ENCODE measurements around the gene OLA1. TPM values are rescaled to one million over a fixed set of nuclear protein-coding genes. Genes with fewer than 3 reads are reported as not detected.

OLA1 gene
- total RNA-seq, 1 experiment from 2014 or later: 134 TPM

GRCh38 chr2:174205562-174205961 is 42.8 kb downstream of the OLA1 start:
- Histone ChIP-seq H3K9me2 (replicated peaks; ENCODE audit: insufficient read depth, low read length) (no peaks in the 10 kb centered on the region), H3K79me2 (ENCODE audit: low read length) (peaks cover 93% of the 10 kb centered on the region), H2AFZ (ENCODE audit: low read length) (no peak overlapping the region), H3K9me3 (ENCODE audit: low read length) (no peaks in the 10 kb centered on the region), H3K27me3 (ENCODE audit: low read length) (no peaks in the 10 kb centered on the region), H3K36me3 (ENCODE audit: insufficient read depth, low read length) (peaks cover 4% of the 10 kb centered on the region; the same call in 1 of the 2 replicates), H3K27ac (ENCODE audit: low read length) (no peak overlapping the region), H3K4me3 (ENCODE audit: low read length) (no peak overlapping the region), H4K20me1 (ENCODE audit: insufficient read depth, low read depth, low read length) (no peaks in the 10 kb centered on the region), H3K4me2 (ENCODE audit: low read depth, low read length, poor library complexity, severe bottlenecking) (no peak overlapping the region), H3K4me1 (ENCODE audit: low read length) (no peaks in the 10 kb centered on the region), H3K9ac (ENCODE audit: low read length) (no peak overlapping the region)
- no peak for DNase-seq

DNA sequence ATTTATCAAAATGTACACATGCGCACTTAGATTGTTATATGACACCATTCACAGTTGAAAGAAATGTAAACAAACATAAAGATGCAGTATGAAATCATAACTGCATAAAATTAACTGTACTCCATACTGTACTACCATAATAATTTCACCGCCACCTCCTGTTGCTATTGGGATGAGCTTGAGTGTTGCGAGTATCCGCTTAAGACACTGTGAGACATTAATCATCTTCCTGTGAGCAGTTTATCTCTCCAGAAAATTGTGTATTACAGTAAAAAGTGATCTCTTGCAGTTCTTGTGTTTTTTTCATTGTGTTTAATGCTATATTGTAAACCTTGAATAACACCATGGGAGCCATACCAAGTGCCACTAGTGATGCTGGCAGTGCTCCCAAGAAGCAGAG is 46.1 kb downstream of the OLA1 start:
- Histone ChIP-seq H3K79me2 (ENCODE audit: low read length) (peaks cover 94% of the 10 kb centered on the region), H3K9me3 (ENCODE audit: low read length) (no peaks in the 10 kb centered on the region), H3K9ac (ENCODE audit: low read length) (no peak overlapping the region), H4K20me1 (ENCODE audit: insufficient read depth, low read depth, low read length) (no peaks in the 10 kb centered on the region), H3K36me3 (ENCODE audit: insufficient read depth, low read length) (no peaks in the 10 kb centered on the region), H3K27ac (ENCODE audit: low read length) (no peak overlapping the region), H3K4me2 (ENCODE audit: low read depth, low read length, poor library complexity, severe bottlenecking) (no peak overlapping the region), H3K4me1 (ENCODE audit: low read length) (peaks cover 15% of the 10 kb centered on the region), H3K9me2 (replicated peaks; ENCODE audit: insufficient read depth, low read length) (no peaks in the 10 kb centered on the region), H3K27me3 (ENCODE audit: low read length) (no peaks in the 10 kb centered on the region), H3K4me3 (ENCODE audit: low read length) (no peak overlapping the region), H2AFZ (ENCODE audit: low read length) (no peak overlapping the region)
- no peak for DNase-seq

DNA sequence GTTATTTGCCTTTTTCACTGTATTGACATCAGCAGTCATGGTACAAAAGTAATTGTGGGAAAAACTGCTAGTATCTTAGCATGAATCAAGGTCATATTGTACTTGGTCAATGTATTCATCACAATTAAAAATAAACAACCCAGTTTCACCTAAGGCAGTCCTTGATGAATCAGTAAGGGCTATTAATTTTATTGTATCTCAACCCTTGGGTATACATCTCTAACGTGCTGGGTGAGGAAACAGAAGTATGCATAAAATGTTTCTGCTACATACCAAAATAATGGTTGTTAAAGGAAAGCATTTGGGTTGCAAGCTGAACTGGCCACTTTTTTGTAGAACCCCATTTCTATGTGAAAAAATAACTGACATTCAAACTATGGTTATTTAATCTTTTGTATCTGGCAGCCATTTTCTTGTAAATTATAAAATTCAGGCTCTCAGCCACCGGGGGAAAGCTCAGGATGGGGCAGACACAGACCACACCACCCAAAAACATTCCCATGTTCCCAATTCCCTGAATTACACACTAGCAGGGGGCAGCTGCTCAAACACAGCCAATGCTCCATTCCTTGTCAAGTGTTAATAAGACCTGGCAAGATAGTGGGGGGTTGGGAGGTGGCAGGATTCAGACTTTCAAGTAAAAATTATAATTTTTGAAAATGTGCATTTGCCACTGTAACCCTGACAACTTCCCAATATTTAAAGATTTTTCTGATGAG is 49.3 kb downstream of the OLA1 start:
- H3K9ac ChIP-seq (ENCODE audit: low read length): no peak overlapping the region
- H3K27ac ChIP-seq (ENCODE audit: low read length): no peak overlapping the region
- no peaks in the 10 kb centered on the region for H3K36me3 ChIP-seq (ENCODE audit: insufficient read depth, low read length)
- H3K79me2 ChIP-seq (ENCODE audit: low read length): peaks cover 96% of the 10 kb centered on the region
- H3K4me2 ChIP-seq (ENCODE audit: low read depth, low read length, poor library complexity, severe bottlenecking): no peak overlapping the region
- H3K27me3 ChIP-seq (ENCODE audit: low read length): no peaks in the 10 kb centered on the region
- H3K4me1 ChIP-seq (ENCODE audit: low read length): peaks cover 18% of the 10 kb centered on the region
- DNase-seq: no peak
- no peak overlapping the region for H3K4me3 ChIP-seq (ENCODE audit: low read length)
- no peaks in the 10 kb centered on the region for H3K9me2 ChIP-seq (replicated peaks; ENCODE audit: insufficient read depth, low read length)
- no peaks in the 10 kb centered on the region for H3K9me3 ChIP-seq (ENCODE audit: low read length)
- no peak overlapping the region for H2AFZ ChIP-seq (ENCODE audit: low read length)
- no peaks in the 10 kb centered on the region for H4K20me1 ChIP-seq (ENCODE audit: insufficient read depth, low read depth, low read length)

- Histone ChIP-seq H3K4me3 (ENCODE audit: low read length) (no peak overlapping the region), H3K9me2 (replicated peaks; ENCODE audit: insufficient read depth, low read length) (no peaks in the 10 kb centered on the region), H3K79me2 (ENCODE audit: low read length) (peaks cover 97% of the 10 kb centered on the region), H3K27ac (ENCODE audit: low read length) (no peak overlapping the region), H3K36me3 (ENCODE audit: insufficient read depth, low read length) (no peaks in the 10 kb centered on the region), H2AFZ (ENCODE audit: low read length) (no peak overlapping the region), H3K9ac (ENCODE audit: low read length) (no peak overlapping the region), H4K20me1 (ENCODE audit: insufficient read depth, low read depth, low read length) (no peaks in the 10 kb centered on the region), H3K4me1 (ENCODE audit: low read length) (peaks cover 16% of the 10 kb centered on the region), H3K27me3 (ENCODE audit: low read length) (no peaks in the 10 kb centered on the region), H3K4me2 (ENCODE audit: low read depth, low read length, poor library complexity, severe bottlenecking) (no peak overlapping the region), H3K9me3 (ENCODE audit: low read length) (no peaks in the 10 kb centered on the region)
- no peak for DNase-seq
These were observed 53.1 kb downstream of the OLA1 start for GRCh38 chr2:174195253-174195652.

DNA sequence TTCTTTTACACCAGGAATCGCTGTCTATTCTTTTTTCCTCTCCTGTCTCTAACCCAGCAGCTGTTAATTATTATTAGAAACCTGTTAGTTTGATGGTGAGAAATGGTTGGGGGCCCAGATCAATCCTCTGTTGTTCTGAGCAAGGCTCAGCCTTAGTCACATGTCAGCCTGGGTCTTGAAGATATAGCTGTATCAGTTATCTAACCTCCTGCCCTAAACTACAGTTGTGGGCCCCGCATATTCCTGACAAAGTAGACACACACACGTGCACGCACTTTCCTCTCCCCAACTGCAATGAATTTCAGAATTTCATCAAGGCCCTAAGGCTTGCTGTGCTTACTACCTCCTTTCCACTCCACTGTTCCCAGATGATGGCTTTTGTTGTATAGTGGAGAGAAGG is 54.6 kb downstream of the OLA1 start:
- Histone ChIP-seq H3K9me3 (ENCODE audit: low read length) (no peaks in the 10 kb centered on the region), H3K9me2 (replicated peaks; ENCODE audit: insufficient read depth, low read length) (no peaks in the 10 kb centered on the region), H3K9ac (ENCODE audit: low read length) (no peak overlapping the region), H3K4me2 (ENCODE audit: low read depth, low read length, poor library complexity, severe bottlenecking) (no peak overlapping the region), H3K4me3 (ENCODE audit: low read length) (no peak overlapping the region), H3K36me3 (ENCODE audit: insufficient read depth, low read length) (no peaks in the 10 kb centered on the region), H3K79me2 (ENCODE audit: low read length) (peaks cover 97% of the 10 kb centered on the region), H3K27ac (ENCODE audit: low read length) (no peak overlapping the region), H3K4me1 (ENCODE audit: low read length) (peaks cover 4% of the 10 kb centered on the region; the same call in 1 of the 2 replicates), H3K27me3 (ENCODE audit: low read length) (no peaks in the 10 kb centered on the region), H4K20me1 (ENCODE audit: insufficient read depth, low read depth, low read length) (no peaks in the 10 kb centered on the region), H2AFZ (ENCODE audit: low read length) (no peak overlapping the region)
- no peak for DNase-seq

- Histone ChIP-seq H3K9ac (ENCODE audit: low read length) (no peak overlapping the region), H3K36me3 (ENCODE audit: insufficient read depth, low read length) (peaks cover 4% of the 10 kb centered on the region; the same call in 1 of the 2 replicates), H3K4me3 (ENCODE audit: low read length) (no peak overlapping the region), H4K20me1 (ENCODE audit: insufficient read depth, low read depth, low read length) (no peaks in the 10 kb centered on the region), H3K9me2 (replicated peaks; ENCODE audit: insufficient read depth, low read length) (no peaks in the 10 kb centered on the region), H3K4me2 (ENCODE audit: low read depth, low read length, poor library complexity, severe bottlenecking) (no peak overlapping the region), H2AFZ (ENCODE audit: low read length) (no peak overlapping the region), H3K9me3 (ENCODE audit: low read length) (no peaks in the 10 kb centered on the region), H3K79me2 (ENCODE audit: low read length) (peaks cover 96% of the 10 kb centered on the region), H3K27ac (ENCODE audit: low read length) (no peak overlapping the region), H3K4me1 (ENCODE audit: low read length) (peaks cover 4% of the 10 kb centered on the region; the same call in 1 of the 2 replicates), H3K27me3 (ENCODE audit: low read length) (no peaks in the 10 kb centered on the region)
- no peak for DNase-seq
These were observed 55.7 kb downstream of the OLA1 start for GRCh38 chr2:174192664-174193063.

DNA sequence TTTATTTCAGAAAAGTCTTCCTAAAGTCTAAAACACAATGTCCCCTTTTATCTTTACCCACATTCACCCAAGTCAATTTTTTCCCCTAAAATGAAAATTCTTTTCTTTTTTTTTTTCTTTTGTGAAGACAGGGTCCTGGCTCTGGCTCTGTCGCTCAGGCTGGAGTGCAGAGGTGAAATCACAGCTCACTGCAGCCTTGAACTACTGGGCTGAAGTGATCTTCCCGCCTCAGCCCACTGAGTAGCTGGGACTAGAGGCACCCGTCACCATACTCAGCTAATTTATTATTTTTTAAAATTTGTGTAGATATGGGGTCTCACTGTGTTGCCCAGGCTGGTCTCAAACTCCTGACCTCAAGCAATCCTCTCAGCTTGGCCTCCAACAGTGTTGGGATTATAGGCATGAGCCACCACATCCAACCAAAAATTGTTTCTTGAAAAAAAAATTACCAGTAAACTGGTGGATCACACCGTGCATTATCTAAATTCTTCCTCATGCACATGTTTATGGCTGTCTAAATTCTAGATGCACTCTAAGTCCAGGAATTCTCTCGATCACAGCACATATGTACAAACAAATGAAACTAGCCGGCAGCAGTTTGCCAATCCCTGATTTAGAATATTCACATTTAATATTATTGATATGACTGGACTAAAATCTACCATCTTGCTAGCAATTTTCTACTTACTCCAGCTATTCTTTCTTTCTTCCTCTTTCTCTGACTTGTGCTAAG is 56.8 kb downstream of the OLA1 start:
- peaks cover 96% of the 10 kb centered on the region for H3K79me2 ChIP-seq (ENCODE audit: low read length)
- no peaks in the 10 kb centered on the region for H4K20me1 ChIP-seq (ENCODE audit: insufficient read depth, low read depth, low read length)

DNA sequence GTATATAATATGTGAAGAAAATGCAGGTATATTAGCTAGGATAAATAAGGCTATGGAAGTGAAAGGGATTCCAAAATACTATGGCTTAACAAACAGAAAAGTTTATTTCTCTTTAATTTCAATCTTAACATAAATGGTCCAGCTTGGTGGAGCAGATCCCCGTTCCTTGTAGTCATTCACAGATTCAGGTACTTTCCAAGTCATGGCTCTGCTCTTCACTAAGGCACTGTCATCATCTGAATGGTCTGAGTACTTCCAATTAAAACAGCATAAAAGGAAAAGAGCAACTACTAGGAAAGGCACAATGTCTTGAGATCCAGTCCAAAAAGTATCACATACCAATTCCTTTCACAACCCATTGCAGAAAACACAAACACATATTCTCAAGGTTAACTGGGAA is 63.4 kb downstream of the OLA1 start:
- Histone ChIP-seq H3K4me2 (ENCODE audit: low read depth, low read length, poor library complexity, severe bottlenecking) (no peak overlapping the region), H3K4me1 (ENCODE audit: low read length) (peaks cover 16% of the 10 kb centered on the region), H3K9me2 (replicated peaks; ENCODE audit: insufficient read depth, low read length) (no peaks in the 10 kb centered on the region), H4K20me1 (ENCODE audit: insufficient read depth, low read depth, low read length) (no peaks in the 10 kb centered on the region), H3K79me2 (ENCODE audit: low read length) (peaks cover 93% of the 10 kb centered on the region), H3K4me3 (ENCODE audit: low read length) (no peak overlapping the region), H3K36me3 (ENCODE audit: insufficient read depth, low read length) (peaks cover 9% of the 10 kb centered on the region; the same call in 1 of the 2 replicates), H2AFZ (ENCODE audit: low read length) (no peak overlapping the region), H3K9me3 (ENCODE audit: low read length) (no peaks in the 10 kb centered on the region), H3K27ac (ENCODE audit: low read length) (peak overlapping the region; percentile 18; the same call in 1 of the 2 replicates), H3K9ac (ENCODE audit: low read length) (no peak overlapping the region), H3K27me3 (ENCODE audit: low read length) (no peaks in the 10 kb centered on the region)
- DNase-seq: no peak

More for the DNA sequence above, 56.8 kb downstream of the OLA1 start:
- no peak overlapping the region for H3K4me2 ChIP-seq (ENCODE audit: low read depth, low read length, poor library complexity, severe bottlenecking)
- H3K4me1 ChIP-seq (ENCODE audit: low read length): no peaks in the 10 kb centered on the region
- H2AFZ ChIP-seq (ENCODE audit: low read length): no peak overlapping the region
- DNase-seq: no peak
- H3K4me3 ChIP-seq (ENCODE audit: low read length): no peak overlapping the region
- H3K9me3 ChIP-seq (ENCODE audit: low read length): no peaks in the 10 kb centered on the region
- H3K9ac ChIP-seq (ENCODE audit: low read length): no peak overlapping the region
- peaks cover 9% of the 10 kb centered on the region; the same call in 1 of the 2 replicates for H3K36me3 ChIP-seq (ENCODE audit: insufficient read depth, low read length)
- H3K27ac ChIP-seq (ENCODE audit: low read length): no peak overlapping the region
- H3K9me2 ChIP-seq (replicated peaks; ENCODE audit: insufficient read depth, low read length): no peaks in the 10 kb centered on the region
- no peaks in the 10 kb centered on the region for H3K27me3 ChIP-seq (ENCODE audit: low read length)

Data from Karpas-422 (cell line).